ENCODE data around the gene PATZ1. TPM values are rescaled to one million over a fixed set of nuclear protein-coding genes. Genes with fewer than 3 reads are reported as not detected.

PATZ1 gene
- total RNA-seq, 3 donors from 2014 or later (not counting 1 experiment from before 2014, with no cell fraction given): 31.5 to 39.2 (median 37.3) TPM

- no peak for ATAC-seq
- H3K36me3 ChIP-seq (ENCODE audit: control insufficient read depth, insufficient read depth, low read length): peaks cover 76% of the 10 kb centered on the region
- Mint-ChIP-seq H3K4me1 (peaks cover 26 to 29% of the 10 kb centered on the region in 2 donors), H3K36me3 (peaks cover 5% of the 10 kb centered on the region), H3K27me3 (ENCODE audit: low read depth in 2 of 2) (no peaks in the 10 kb centered on the region), H3K4me3 (no peak overlapping the region), H3K9me3 (no peaks in the 10 kb centered on the region), H3K27ac (peak overlapping the region; percentile 61 to 78)
- intact Hi-C loops (cut with micrococcal nuclease): no loop called here
- TF ChIP-seq CTCF (IDR thresholded peaks at IDR 0.05): no peak
- no peak overlapping the region for H3K27ac ChIP-seq (ENCODE audit: low read length)
- H3K4me3 ChIP-seq (ENCODE audit: low read length): no peak overlapping the region
- no peaks in the 10 kb centered on the region for H3K27me3 ChIP-seq (ENCODE audit: control insufficient read depth, insufficient read depth, low read length)
- no peaks in the 10 kb centered on the region for H3K9me3 ChIP-seq (ENCODE audit: control insufficient read depth, insufficient read depth, low read length)
- WGBS (ENCODE audit: insufficient coverage): 87% methylated on average over 8 of the region's 8 CpGs
- no peak for DNase-seq
- H3K4me1 ChIP-seq (ENCODE audit: control insufficient read depth, insufficient read depth, low read length): peaks cover 40% of the 10 kb centered on the region
Observed at GRCh38 chr22:31282748-31283468, 63.2 kb downstream of the PATZ1 start.

GRCh38 chr22:31281733-31282132 lies 64.4 kb downstream of the PATZ1 start:
- Histone ChIP-seq H3K27me3 (ENCODE audit: control insufficient read depth, insufficient read depth, low read length) (no peaks in the 10 kb centered on the region), H3K4me1 (ENCODE audit: control insufficient read depth, insufficient read depth, low read length) (peaks cover 30% of the 10 kb centered on the region), H3K4me3 (ENCODE audit: low read length) (no peak overlapping the region), H3K27ac (ENCODE audit: low read length) (no peak overlapping the region), H3K36me3 (ENCODE audit: control insufficient read depth, insufficient read depth, low read length) (peaks cover 80% of the 10 kb centered on the region), H3K9me3 (ENCODE audit: control insufficient read depth, insufficient read depth, low read length) (no peaks in the 10 kb centered on the region)
- Mint-ChIP-seq H3K27me3 (ENCODE audit: low read depth in 2 of 2) (no peaks in the 10 kb centered on the region), H3K4me3 (no peak overlapping the region), H3K27ac (peak overlapping the region; percentile 58 to 66), H3K36me3 (peaks cover 5% of the 10 kb centered on the region), H3K4me1 (peaks cover 18 to 25% of the 10 kb centered on the region in 2 donors), H3K9me3 (no peaks in the 10 kb centered on the region)
- no peak for TF ChIP-seq CTCF (IDR thresholded peaks at IDR 0.05)
- 70% methylated on average over 4 of the region's 4 CpGs for WGBS (ENCODE audit: insufficient coverage)
- ATAC-seq: no peak
- intact Hi-C loops (cut with micrococcal nuclease): no loop called here
- DNase-seq: peak in 1 of 2 donors; percentile 44

GRCh38 chr22:31279821-31280505 lies 66.2 kb downstream of the PATZ1 start:
- Histone ChIP-seq H3K4me3 (ENCODE audit: low read length) (no peak overlapping the region), H3K9me3 (ENCODE audit: control insufficient read depth, insufficient read depth, low read length) (no peaks in the 10 kb centered on the region), H3K27me3 (ENCODE audit: control insufficient read depth, insufficient read depth, low read length) (no peaks in the 10 kb centered on the region), H3K36me3 (ENCODE audit: control insufficient read depth, insufficient read depth, low read length) (peaks cover 80% of the 10 kb centered on the region), H3K27ac (ENCODE audit: low read length) (peak overlapping the region; percentile 15), H3K4me1 (ENCODE audit: control insufficient read depth, insufficient read depth, low read length) (peaks cover 14% of the 10 kb centered on the region)
- DNase-seq: peak in 1 of 2 donors; percentile 46
- Mint-ChIP-seq H3K4me1 (peaks cover under 1 to 7% of the 10 kb centered on the region in 2 donors), H3K4me3 (no peak overlapping the region), H3K36me3 (peaks cover 5% of the 10 kb centered on the region), H3K27me3 (ENCODE audit: low read depth in 2 of 2) (no peaks in the 10 kb centered on the region), H3K9me3 (no peaks in the 10 kb centered on the region), H3K27ac (peak overlapping the region; percentile 58 to 80)
- TF ChIP-seq CTCF (IDR thresholded peaks at IDR 0.05): no peak
- peak in 1 of 3 donors; percentile 4 for ATAC-seq
- intact Hi-C loops (cut with micrococcal nuclease): no loop called here
